Spleen (tissue), 7 donors: Measurements from ENCODE around the gene GSTP1.
"Not testable (repeated sequence)": the region's sequence is repeated elsewhere in the genome, so short reads cannot be mapped to it uniquely, and the experiment has no call there.

Source experiments
- POLR2A ChIP-seq, 3 donors: fragments of 450-650 bp; IDR thresholded peaks; one replicate each; pipeline ENCODE4 v1.5.1; 2017; ENCODE audit warnings: antibody characterized with exemption in 3 of 3, mild to moderate bottlenecking in 1 of 3
- POLR2AphosphoS5 ChIP-seq, 3 donors: sonication (generic); formaldehyde crosslinking; IDR thresholded peaks; one replicate each; pipeline ENCODE4 v1.5.1; 2017; ENCODE audit warnings: antibody characterized with exemption in 3 of 3
- TF ChIP-seq, protein P1 (sequence below), 11 experiments: fragments of 200-600 bp in 7 of 11; fragments of 450-650 bp in 4 of 11; sonication (generic) in 4 of 11; IDR thresholded peaks in 8 of 11; conservative IDR thresholded peaks in 3 of 11; 1 replicate in 7 of 11; 2 replicates in 4 of 11; pipeline versions ENCODE4 v1.4.0 to v1.8.0; 2016 to 2021; ENCODE audit warnings: antibody characterized with exemption in 11 of 11, inconsistent platforms in 4 of 11, mild to moderate bottlenecking in 1 of 11
- donor health status: DM: no; HTN: no; CAD: no; lungs with moderate emphysema.
- donor health status: DM: no; HTN: no; CAD: no.
- donor health status: DM: no; HTN: no; CAD: no.

DNA sequence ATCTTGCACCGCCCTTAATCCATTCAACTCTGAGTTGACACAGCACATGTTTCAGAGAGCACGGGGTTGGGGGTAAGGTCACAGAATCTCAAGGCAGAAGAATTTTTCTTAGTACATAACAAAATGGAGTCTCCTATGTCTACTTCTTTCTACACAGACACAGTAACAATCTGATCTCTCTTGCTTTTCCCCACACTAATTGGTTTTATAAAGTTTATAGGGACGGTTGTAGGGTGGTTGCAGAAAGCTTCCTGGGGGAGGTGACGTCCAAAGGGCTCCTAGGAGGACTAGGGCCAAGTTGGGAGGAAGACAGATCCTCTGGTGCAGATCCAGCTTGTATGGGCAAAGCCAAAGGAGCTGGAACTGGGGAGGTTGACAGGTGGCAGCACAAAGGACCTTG is 20.5 kb downstream of the GSTP1 start:
- TF ChIP-seq, protein P1, sequence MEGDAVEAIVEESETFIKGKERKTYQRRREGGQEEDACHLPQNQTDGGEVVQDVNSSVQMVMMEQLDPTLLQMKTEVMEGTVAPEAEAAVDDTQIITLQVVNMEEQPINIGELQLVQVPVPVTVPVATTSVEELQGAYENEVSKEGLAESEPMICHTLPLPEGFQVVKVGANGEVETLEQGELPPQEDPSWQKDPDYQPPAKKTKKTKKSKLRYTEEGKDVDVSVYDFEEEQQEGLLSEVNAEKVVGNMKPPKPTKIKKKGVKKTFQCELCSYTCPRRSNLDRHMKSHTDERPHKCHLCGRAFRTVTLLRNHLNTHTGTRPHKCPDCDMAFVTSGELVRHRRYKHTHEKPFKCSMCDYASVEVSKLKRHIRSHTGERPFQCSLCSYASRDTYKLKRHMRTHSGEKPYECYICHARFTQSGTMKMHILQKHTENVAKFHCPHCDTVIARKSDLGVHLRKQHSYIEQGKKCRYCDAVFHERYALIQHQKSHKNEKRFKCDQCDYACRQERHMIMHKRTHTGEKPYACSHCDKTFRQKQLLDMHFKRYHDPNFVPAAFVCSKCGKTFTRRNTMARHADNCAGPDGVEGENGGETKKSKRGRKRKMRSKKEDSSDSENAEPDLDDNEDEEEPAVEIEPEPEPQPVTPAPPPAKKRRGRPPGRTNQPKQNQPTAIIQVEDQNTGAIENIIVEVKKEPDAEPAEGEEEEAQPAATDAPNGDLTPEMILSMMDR (IDR thresholded peaks at IDR 0.05 in 8 of 11, conservative IDR thresholded peaks at IDR 0.05 in 3 of 11), result not testable (repeated sequence)
- not testable (repeated sequence) for TF ChIP-seq POLR2A, POLR2AphosphoS5 (IDR thresholded peaks at IDR 0.05)
